ENCODE measurements around the gene CLEC2A. TPM values are rescaled to one million over a fixed set of nuclear protein-coding genes. Genes with fewer than 3 reads are reported as not detected.
"Not testable (repeated sequence)": the region's sequence is repeated elsewhere in the genome, so short reads cannot be mapped to it uniquely, and the experiment has no call there.

Gene CLEC2A
- total RNA-seq, 1 donor from 2014 or later, result not detected

- no peak for DNase-seq (ENCODE audit: low read depth in 2 of 2)
Observed at GRCh38 chr12:9883175-9883574, 49.0 kb downstream of the CLEC2A start.

GRCh38 chr12:9881988-9882387 is 50.2 kb downstream of the CLEC2A start:
- no peak for DNase-seq (ENCODE audit: low read depth in 2 of 2)

- no peak for DNase-seq (ENCODE audit: low read depth in 2 of 2)
Observed at GRCh38 chr12:9881246-9881645, 50.9 kb downstream of the CLEC2A start, which contains the start of gene KLRF2. TSS of gene KLRF2 (plus strand) at chr12:9881489. CDS start at chr12:9881596, 107 bp downstream.

- DNase-seq (ENCODE audit: low read depth in 2 of 2), result no peak
Observed at GRCh38 chr12:9880532-9881078, 51.6 kb downstream of the CLEC2A start.

DNA sequence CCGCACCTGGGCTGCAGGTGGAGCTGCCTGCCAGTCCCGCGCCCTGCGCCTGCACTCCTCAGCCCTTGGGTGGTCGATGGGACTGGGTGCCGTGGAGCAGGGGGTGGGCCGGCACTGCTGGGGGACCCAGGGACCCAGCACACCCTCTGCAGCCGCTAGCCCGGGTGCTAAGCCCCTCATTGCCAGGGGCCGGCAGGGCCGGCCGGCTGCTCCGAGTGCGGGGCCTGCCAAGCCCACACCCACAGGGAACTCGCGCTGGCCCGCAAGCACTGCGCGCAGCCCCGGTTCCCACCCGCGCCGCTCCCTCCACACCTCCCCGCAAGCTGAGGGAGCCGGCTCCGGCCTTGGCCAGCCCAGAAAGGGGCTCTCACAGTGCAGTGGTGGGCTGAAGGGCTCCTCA is 56.0 kb downstream of the CLEC2A start:
- not testable (repeated sequence) for DNase-seq (ENCODE audit: low read depth in 2 of 2)

- no peak for DNase-seq (ENCODE audit: low read depth in 2 of 2)
Observed at GRCh38 chr12:9872742-9873141, 59.4 kb downstream of the CLEC2A start.

- no peak for DNase-seq (ENCODE audit: low read depth in 2 of 2)
Observed at GRCh38 chr12:9872162-9872561, 60.0 kb downstream of the CLEC2A start.

GRCh38 chr12:9870286-9870866 is 61.8 kb downstream of the CLEC2A start:
- peak; percentile 54 to 57 for DNase-seq (ENCODE audit: low read depth in 2 of 2)

- peak; percentile 87 to 96 for DNase-seq (ENCODE audit: low read depth in 2 of 2)
Observed at GRCh38 chr12:9869307-9870161, 62.6 kb downstream of the CLEC2A start, which contains the start of gene CLEC2B. TSS of gene CLEC2B (minus strand) at chr12:9869354.

DNA sequence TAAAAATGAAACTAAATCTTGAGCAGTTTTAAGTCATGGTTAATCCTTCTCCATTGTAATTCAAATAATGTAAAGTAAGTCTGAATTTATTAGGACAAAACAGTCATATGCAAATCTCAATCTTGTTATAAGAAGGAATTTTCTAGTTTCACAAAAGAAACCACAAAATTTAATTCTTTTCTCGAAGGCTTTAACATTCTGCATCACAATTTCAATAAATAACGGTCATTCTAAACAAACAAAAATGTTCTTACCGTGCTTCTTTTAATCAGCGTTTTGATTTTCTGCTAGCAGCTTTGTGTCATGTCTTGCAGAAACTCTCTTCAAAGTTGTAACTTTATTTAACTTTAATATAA is 63.2 kb downstream of the CLEC2A start:
- DNase-seq (ENCODE audit: low read depth in 2 of 2), result no peak

- DNase-seq (ENCODE audit: low read depth in 2 of 2), result peak; percentile 35 to 52
Observed at GRCh38 chr12:9868311-9868801, 63.8 kb downstream of the CLEC2A start.

GRCh38 chr12:9867531-9867930 is 64.6 kb downstream of the CLEC2A start:
- peak; percentile 39 to 50 for DNase-seq (ENCODE audit: low read depth in 2 of 2)

DNA sequence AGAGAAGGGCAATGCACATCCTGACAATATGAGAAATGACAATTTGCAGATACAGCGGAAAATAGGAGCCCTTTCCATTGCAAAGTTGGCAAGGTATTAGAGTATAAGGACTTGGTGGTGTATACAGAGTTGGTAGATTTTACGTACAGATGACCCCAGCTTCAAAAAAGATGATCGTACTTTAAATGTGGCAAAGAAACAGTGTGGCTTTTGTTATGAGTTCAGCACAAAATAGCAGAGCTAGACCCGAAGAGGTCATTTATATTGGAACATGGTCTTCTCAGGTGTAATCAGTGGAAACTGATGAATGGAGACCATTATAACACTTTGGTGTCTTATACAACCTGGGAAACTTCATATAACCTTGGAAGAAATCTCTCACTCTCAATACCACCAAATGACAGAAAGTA is 65.3 kb downstream of the CLEC2A start:
- peak in 1 of 2 donors; percentile 50 for DNase-seq (ENCODE audit: low read depth in 2 of 2)

- peak in 1 of 2 donors; percentile 32 for DNase-seq (ENCODE audit: low read depth in 2 of 2)
Observed at GRCh38 chr12:9864913-9865675, 67.1 kb downstream of the CLEC2A start.

Other genes starting within 250 kb of the CLEC2A start
- not detected in 2 replicates for gene CLECL1, start 199.3 kb downstream of the CLEC2A start, total RNA-seq
- gene CD69, start 171.5 kb downstream of the CLEC2A start, total RNA-seq, result 0.40 and 0.44 TPM in 2 replicates
- gene KLRF1, start 104.9 kb downstream of the CLEC2A start, total RNA-seq, result 0.20 TPM in 1 of 2 replicates, not detected in the other
- gene CLEC2B, start 63.0 kb downstream of the CLEC2A start, total RNA-seq, result 26.4 and 29.2 TPM in 2 replicates
- not detected in 2 replicates for gene KLRF2, start 50.9 kb downstream of the CLEC2A start, total RNA-seq
- not detected in 2 replicates for gene CLEC12A, start 39.0 kb upstream of the CLEC2A start, total RNA-seq
- not detected in 2 replicates for gene CLEC1B, start 66.8 kb upstream of the CLEC2A start, total RNA-seq
- gene CLEC12B, start 78.3 kb upstream of the CLEC2A start, total RNA-seq, result under 0.01 TPM in 1 of 2 replicates, not detected in the other
- gene CLEC9A, start 98.3 kb upstream of the CLEC2A start, total RNA-seq, result not detected in 2 replicates
- gene CLEC1A, start 166.6 kb upstream of the CLEC2A start, total RNA-seq, result 12.5 and 14.4 TPM in 2 replicates
- gene CLEC7A, start 197.8 kb upstream of the CLEC2A start, total RNA-seq, result 0.20 and 0.22 TPM in 2 replicates
- gene OLR1, start 239.8 kb upstream of the CLEC2A start, total RNA-seq, result not detected in 2 replicates
- not detected in 2 replicates for gene TMEM52B, start 246.7 kb upstream of the CLEC2A start, total RNA-seq